Measurements from ENCODE around the gene APOL2.

DNA sequence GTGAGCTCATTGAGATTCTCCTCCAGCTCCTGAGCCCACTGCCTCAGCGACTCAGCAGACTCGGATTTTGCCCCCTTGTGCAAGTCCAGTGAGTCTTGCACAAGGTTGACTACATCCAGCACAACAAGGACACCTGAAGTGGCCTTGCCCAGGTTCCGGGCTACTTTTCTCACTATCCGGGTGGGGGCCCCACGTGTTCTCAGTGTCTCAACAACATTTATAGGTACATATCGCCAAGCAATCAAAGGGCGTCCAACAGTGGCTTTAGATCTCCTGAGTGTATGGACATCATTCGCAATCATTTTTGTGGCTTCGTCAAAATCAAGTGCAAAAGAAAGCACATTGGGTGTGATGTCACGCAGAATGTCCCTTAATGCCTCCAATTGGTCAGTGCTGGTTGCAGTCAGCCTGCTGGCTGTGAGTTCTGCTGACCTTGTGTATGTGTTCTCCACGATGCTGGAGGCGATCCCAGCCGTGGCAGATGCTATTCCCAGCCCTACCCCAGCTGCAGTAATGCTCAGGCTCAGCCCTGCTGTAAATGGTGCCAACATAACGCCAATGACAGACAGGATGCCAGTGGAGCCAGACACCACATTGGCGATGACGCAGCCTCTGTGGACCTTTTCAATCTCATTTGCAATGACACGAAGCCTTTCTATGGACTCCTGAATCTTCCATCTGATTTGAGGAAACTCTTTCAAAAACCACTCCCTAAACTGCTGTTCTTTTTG, 48.1 kb downstream of the APOL2 start:
- TF ChIP-seq, protein P1, sequence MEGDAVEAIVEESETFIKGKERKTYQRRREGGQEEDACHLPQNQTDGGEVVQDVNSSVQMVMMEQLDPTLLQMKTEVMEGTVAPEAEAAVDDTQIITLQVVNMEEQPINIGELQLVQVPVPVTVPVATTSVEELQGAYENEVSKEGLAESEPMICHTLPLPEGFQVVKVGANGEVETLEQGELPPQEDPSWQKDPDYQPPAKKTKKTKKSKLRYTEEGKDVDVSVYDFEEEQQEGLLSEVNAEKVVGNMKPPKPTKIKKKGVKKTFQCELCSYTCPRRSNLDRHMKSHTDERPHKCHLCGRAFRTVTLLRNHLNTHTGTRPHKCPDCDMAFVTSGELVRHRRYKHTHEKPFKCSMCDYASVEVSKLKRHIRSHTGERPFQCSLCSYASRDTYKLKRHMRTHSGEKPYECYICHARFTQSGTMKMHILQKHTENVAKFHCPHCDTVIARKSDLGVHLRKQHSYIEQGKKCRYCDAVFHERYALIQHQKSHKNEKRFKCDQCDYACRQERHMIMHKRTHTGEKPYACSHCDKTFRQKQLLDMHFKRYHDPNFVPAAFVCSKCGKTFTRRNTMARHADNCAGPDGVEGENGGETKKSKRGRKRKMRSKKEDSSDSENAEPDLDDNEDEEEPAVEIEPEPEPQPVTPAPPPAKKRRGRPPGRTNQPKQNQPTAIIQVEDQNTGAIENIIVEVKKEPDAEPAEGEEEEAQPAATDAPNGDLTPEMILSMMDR (IDR thresholded peaks at IDR 0.05), result no peak
- TF ChIP-seq POLR2A (IDR thresholded peaks at IDR 0.05), result no peak

Measured in esophagus squamous epithelium (tissue), 4 donors.